ENCODE results near the gene BRPF1. TPM values are rescaled to one million over a fixed set of nuclear protein-coding genes. Genes with fewer than 3 reads are reported as not detected.
A peak's percentile ranks its signal among the peaks of the same experiment; 100 is the strongest.

The BRPF1 gene
- polyA plus RNA-seq, 4 donors = 17.9 to 23.9 (median 20.9) TPM

GRCh38 chr3:9786209-9786739, 54.7 kb downstream of the BRPF1 start:
- DNase-seq (ENCODE audit: low read depth in 4 of 4, low spot score in 2 of 4) = no peak

GRCh38 chr3:9786825-9787669, 55.5 kb downstream of the BRPF1 start:
- no peak for DNase-seq (ENCODE audit: low read depth in 4 of 4, low spot score in 2 of 4)

- DNase-seq (ENCODE audit: low read depth in 4 of 4, low spot score in 2 of 4) = no peak
Measured at GRCh38 chr3:9787714-9788113, 56.2 kb downstream of the BRPF1 start.

- no peak for DNase-seq (ENCODE audit: low read depth in 4 of 4, low spot score in 2 of 4)
Measured at GRCh38 chr3:9791127-9791526, 59.6 kb downstream of the BRPF1 start.

- DNase-seq (ENCODE audit: low read depth in 4 of 4, low spot score in 2 of 4) = no peak
Measured at GRCh38 chr3:9791790-9792404, 60.4 kb downstream of the BRPF1 start.

- peak; percentile 91 to 100 (median 98) for DNase-seq (ENCODE audit: low read depth in 4 of 4, low spot score in 2 of 4)
Measured at GRCh38 chr3:9792405-9793160, 61.0 kb downstream of the BRPF1 start, which contains the start of the genes ARPC4 and TADA3. TSS of gene ARPC4 (plus strand) at chr3:9793082. CDS start at chr3:9793122, 40 bp downstream. TSS of gene TADA3 (minus strand) at chr3:9792473. CDS start at chr3:9791466, 1,007 bp downstream.

- no peak for DNase-seq (ENCODE audit: low read depth in 4 of 4, low spot score in 2 of 4)
Measured at GRCh38 chr3:9793161-9793781, 61.7 kb downstream of the BRPF1 start.

- no peak for DNase-seq (ENCODE audit: low read depth in 4 of 4, low spot score in 2 of 4)
Measured at GRCh38 chr3:9794400-9794799, 62.9 kb downstream of the BRPF1 start.

- no peak for DNase-seq (ENCODE audit: low read depth in 4 of 4, low spot score in 2 of 4)
Measured at GRCh38 chr3:9795207-9795606, 63.7 kb downstream of the BRPF1 start.

- DNase-seq (ENCODE audit: low read depth in 4 of 4, low spot score in 2 of 4) = no peak
Measured at GRCh38 chr3:9797196-9797945, 65.8 kb downstream of the BRPF1 start.

Other genes starting within 250 kb of the BRPF1 start
- gene LHFPL4, start 177.9 kb upstream of the BRPF1 start, polyA plus RNA-seq (ENCODE audit: insufficient read length in 4 of 4) = under 1 TPM in 3 of 4 donors, not detected in 1; 0.03 to 0.13 (median 0.03) TPM
- 10 to 100 TPM; 32.4 to 36.4 (median 34.4) TPM for gene MTMR14, start 82.2 kb upstream of the BRPF1 start, polyA plus RNA-seq (ENCODE audit: insufficient read length in 4 of 4)
- gene CPNE9, start 27.9 kb upstream of the BRPF1 start, polyA plus RNA-seq (ENCODE audit: insufficient read length in 4 of 4) = under 1 TPM in 2 of 4 donors, not detected in 2; 0.14 to 0.30 TPM
- 10 to 100 TPM; 47.5 to 82.6 (median 57.0) TPM for gene OGG1, start 18.2 kb downstream of the BRPF1 start, polyA plus RNA-seq (ENCODE audit: insufficient read length in 4 of 4)
- 10 to 100 TPM; 16.3 to 22.7 (median 21.7) TPM for gene CAMK1, start 38.2 kb downstream of the BRPF1 start, polyA plus RNA-seq (ENCODE audit: insufficient read length in 4 of 4)
- 10 to 100 TPM; 58.7 to 85.3 (median 72.3) TPM for gene TADA3, start 60.7 kb downstream of the BRPF1 start, polyA plus RNA-seq (ENCODE audit: insufficient read length in 4 of 4)
- gene ARPC4, start 61.3 kb downstream of the BRPF1 start, polyA plus RNA-seq (ENCODE audit: insufficient read length in 4 of 4) = 100 to 1,000 TPM; 113 to 161 (median 142) TPM
- 10 to 100 TPM; 28.2 to 96.7 (median 60.5) TPM for gene TTLL3, start 78.5 kb downstream of the BRPF1 start, polyA plus RNA-seq (ENCODE audit: insufficient read length in 4 of 4)
- gene RPUSD3, start 112.3 kb downstream of the BRPF1 start, polyA plus RNA-seq (ENCODE audit: insufficient read length in 4 of 4) = 10 to 100 TPM; 28.5 to 43.9 (median 36.5) TPM
- under 1 TPM in 2 of 4 donors, not detected in 2; 0.17 to 0.21 TPM for gene CIDEC, start 148.5 kb downstream of the BRPF1 start, polyA plus RNA-seq (ENCODE audit: insufficient read length in 4 of 4)
- gene JAGN1, start 158.9 kb downstream of the BRPF1 start, polyA plus RNA-seq (ENCODE audit: insufficient read length in 4 of 4) = 10 to 100 TPM; 41.8 to 50.7 (median 44.4) TPM
- 10 to 100 TPM; 10.3 to 20.3 (median 12.1) TPM for gene IL17RE, start 171.1 kb downstream of the BRPF1 start, polyA plus RNA-seq (ENCODE audit: insufficient read length in 4 of 4)
- 10 to 100 TPM; 37.8 to 47.6 (median 41.6) TPM for gene IL17RC, start 185.4 kb downstream of the BRPF1 start, polyA plus RNA-seq (ENCODE audit: insufficient read length in 4 of 4)
- gene CRELD1, start 202.1 kb downstream of the BRPF1 start, polyA plus RNA-seq (ENCODE audit: insufficient read length in 4 of 4) = 10 to 100 TPM; 48.8 to 80.5 (median 65.6) TPM
- gene PRRT3, start 220.7 kb downstream of the BRPF1 start, polyA plus RNA-seq (ENCODE audit: insufficient read length in 4 of 4) = 1 to 10 TPM; 2.9 to 6.6 (median 4.6) TPM